LNCAP (cell line): Measurements from ENCODE around the gene GPR83.

Source experiments
- CTCF ChIP-seq: fragments of 450-650 bp; IDR thresholded peaks from 2 replicates; pipeline ENCODE4 v1.5.1; 2017; ENCODE audit warnings: mild to moderate bottlenecking

The GPR83 gene

GRCh38 chr11:94342250-94342649, 59.0 kb downstream of the GPR83 start:
- no peak for TF ChIP-seq CTCF

GRCh38 chr11:94338651-94339050, 62.6 kb downstream of the GPR83 start:
- TF ChIP-seq CTCF: no peak

- TF ChIP-seq CTCF: no peak
Observed at GRCh38 chr11:94336033-94336432, 65.2 kb downstream of the GPR83 start.

GRCh38 chr11:94332814-94333213, 68.4 kb downstream of the GPR83 start:
- no peak for TF ChIP-seq CTCF

- TF ChIP-seq CTCF: no peak
Observed at GRCh38 chr11:94330789-94331188, 70.4 kb downstream of the GPR83 start.

- no peak for TF ChIP-seq CTCF
Observed at GRCh38 chr11:94329501-94329900, 71.7 kb downstream of the GPR83 start.

GRCh38 chr11:94328587-94329080, 72.6 kb downstream of the GPR83 start:
- no peak for TF ChIP-seq CTCF
